HG02852 (cell line): ENCODE measurements around the gene GGT7.
"Not testable (repeated sequence)": the region's sequence is repeated elsewhere in the genome, so short reads cannot be mapped to it uniquely, and the experiment has no call there.

Experiments used
- ATAC-seq: cut with Tn5 transposase; IDR thresholded peaks from one replicate; pipeline ENCODE4 v1.9.1; 2021; ENCODE audit warnings: mild to moderate bottlenecking, moderate library complexity; ENCODE audit not compliant: unreplicated experiment

GGT7 gene

DNA sequence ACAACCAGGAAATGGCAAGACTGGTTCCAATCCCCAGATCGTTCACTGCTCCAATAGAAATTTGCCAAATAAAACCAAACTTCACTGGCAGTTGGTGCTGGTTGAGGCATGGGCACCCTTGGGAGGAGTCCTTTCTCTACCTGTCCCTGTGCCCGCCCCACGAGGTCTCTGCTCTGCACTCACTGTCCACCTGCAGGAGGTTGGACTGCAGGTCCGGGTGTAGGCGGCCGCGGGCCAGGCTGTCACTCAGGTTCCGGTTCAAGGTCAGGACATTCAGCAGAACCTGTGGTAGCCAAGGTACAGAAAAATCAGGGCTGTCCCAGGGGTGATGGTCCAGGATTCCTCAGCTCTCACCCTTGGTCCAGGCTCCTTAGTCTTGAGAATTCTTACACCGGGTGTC lies 22.9 kb downstream of the GGT7 start:
- ATAC-seq = no peak

DNA sequence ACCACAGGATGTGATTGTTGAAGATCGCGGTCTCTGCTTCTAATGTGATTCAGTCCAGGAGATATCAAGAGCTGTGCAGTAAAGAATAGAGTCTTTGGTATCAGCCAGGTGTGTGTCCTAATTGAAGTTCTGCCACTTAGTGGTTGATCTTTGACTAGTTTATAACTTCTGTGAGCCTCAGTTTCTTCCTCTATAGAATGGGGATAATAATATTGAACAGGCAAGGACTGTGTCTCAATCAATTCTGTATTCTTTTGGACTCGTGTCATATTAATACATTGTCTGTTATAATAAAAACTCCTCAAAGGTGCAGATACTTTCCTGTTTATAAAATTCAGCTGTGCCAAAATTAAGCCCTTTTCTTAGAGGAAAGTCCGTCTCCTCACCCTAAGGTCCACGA lies 24.1 kb downstream of the GGT7 start:
- ATAC-seq = no peak

DNA sequence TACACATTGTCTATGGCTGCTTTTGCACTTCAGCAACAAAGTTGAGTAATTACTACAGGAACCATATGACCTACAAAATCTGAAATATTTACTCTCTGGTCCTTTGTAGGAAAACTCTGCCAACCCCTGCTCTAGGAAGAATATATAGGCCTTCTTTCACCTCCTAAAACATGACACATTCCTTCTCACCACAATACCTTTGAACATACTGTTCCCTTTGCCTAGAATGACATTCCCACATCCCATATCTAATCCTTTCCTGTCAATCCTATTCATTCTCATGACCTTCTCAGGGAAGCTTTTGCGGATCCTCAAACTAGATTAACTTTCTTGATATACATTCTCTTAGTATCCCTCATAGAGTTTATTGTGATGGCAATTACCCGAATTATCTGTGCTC lies 29.2 kb downstream of the GGT7 start:
- ATAC-seq = no peak

DNA sequence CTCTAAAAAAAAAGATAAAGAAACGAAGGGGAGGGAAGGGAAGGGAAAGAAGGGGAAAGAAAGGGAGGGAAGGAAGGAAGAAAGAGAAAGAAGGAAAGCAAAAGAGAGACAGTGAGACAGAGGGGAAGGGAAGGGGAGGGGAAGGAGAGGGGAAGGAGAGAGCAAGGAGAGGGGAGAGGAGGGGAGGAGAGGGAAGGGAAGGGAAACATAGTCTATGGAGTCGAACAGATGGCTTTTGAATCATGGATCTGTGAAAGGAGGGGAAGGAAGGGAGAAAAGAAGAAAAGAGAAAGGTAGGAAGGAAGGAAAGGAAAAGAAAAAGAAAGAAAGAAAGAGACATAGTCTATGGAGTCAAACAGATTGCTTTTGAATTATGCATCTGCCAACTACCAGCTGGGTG lies 30.5 kb downstream of the GGT7 start:
- ATAC-seq = no peak

DNA sequence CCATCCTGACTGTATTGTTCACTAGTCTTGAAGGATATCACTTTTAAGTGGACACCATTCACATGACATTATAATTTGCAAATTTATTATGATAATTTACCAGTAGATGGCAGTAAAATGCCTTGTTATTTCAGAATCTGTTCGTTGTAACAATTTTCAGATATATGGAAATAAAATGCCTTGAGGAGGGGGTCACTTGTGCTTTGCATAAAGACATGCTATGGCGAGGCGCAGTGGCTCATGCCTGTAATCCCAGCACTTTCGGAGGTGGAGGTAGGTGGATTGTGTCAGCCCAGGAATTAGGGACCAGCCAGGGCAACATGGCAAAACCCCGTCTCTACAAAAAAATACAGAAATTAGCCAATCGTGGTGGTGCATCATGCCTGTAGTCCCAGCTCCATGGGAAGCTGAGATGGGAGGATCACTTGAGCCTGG lies 38.2 kb downstream of the GGT7 start:
- ATAC-seq = no peak

DNA sequence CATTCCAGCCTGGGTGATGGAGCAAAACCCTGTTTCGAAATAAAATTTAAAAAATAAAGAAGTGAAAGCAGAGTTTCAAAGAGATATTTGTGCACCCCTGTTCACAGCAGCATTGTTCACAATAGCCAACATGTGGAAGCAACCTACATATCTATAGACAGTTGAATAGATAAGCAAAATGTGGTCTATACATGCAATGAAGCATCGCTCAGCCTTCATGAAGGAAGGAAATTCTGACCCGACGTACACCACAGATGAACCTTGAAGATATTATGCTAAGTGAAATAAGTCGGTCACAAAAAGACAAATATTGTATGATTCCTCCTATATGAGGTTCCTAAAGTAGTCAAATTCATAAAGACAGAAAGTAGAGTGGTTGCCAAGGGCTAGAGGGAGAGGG lies 40.7 kb downstream of the GGT7 start:
- no peak for ATAC-seq

DNA sequence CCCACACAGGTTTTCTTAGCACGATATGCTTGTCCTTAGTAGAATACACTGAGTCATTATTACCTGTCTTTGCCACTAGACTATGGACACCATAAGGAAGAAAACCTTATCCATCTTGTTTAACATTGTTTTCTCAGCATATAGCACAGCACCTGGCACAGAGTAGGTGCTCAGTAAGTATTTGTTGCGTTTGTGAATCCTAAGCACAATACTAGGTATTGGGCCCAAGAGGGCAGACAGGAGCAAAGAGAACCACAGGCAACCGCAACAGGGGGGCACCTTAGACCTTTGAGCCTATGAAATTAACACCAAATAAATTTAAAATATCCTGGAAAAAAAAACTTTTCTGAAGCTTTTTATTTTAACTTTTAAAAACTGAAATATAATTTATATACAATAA lies 43.5 kb downstream of the GGT7 start:
- no peak for ATAC-seq

DNA sequence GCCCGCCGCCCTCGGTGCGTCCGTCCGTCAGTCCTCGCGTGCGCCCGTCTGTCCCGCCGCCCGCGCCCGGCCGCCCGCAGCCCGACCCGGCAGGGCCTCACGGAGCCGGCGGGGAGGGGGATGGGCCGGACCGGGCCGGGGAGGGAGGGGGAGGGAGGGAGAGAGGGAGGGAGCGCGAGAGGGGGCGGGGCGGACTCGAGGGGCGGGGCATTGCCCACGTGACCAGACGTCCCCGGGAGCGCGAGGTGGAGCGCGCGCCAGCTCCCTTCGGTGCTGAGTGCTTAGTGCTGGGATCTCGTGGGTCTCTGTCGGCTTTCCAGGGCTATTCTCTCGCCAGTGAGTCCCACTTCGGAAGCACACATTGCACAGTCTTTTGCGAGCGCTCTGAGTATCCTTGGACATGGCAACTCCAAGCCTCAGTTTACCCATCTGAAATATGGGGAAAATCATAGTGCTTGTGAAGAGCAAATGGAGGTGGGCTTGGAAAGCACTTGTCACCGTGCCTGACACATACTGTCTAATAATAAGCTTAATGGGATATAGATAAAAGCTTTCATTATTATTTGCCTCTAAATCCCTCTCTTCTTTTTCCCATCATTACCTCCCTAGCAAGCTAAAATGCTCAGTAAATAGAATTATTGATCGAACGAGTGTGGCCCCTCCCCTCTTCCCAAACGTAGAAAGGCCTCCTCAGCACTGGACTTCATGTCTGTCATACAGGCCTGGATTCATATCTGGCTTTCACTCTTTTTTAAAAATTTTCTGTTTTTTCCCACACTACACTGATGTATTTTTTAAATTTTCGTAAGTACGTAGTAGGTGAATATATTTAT lies 46.9 kb downstream of the GGT7 start, which contains the start of gene NCOA6:
TSS of gene NCOA6 (minus strand) at position 122 of the 833 bp plus-strand sequence. CDS start 43,296 bp downstream, outside the sequence.
- peak; percentile 50 for ATAC-seq

DNA sequence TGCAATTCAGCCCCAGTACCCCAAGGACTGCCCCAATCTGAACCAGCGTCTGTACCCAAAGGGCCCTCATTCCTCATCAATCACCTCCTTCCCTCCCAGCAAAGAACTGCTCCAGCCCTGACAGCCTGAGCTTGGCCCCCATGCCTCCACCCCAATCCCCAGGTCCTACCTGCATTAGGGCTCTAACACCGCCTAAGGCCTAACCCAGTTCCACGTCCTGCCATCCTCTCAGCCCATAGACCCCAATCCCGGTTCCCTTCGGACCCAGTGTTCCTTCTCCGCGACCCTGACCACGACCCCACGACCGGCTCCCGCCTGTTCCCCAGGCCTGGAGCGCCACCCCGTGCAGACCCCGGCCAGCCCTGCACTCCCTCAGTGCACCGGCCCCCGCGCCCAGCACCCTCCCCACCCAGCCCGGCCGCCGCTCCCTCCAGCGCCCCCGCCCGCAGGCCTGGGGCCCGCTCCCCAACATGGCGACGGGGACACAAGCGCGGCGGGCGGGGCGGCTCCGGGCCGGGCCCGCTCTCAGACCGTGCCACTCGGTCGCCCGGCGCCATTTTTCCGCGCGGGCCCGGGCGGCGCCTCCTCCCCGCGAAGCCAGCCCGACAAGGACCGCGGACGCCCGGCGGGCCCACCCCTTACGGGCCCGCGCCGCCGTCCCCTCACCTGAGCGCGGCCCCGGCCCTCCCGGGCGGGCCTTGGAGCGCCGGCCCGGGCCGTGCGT lies 47.7 kb downstream of the GGT7 start:
- peak; percentile 80 for ATAC-seq

DNA sequence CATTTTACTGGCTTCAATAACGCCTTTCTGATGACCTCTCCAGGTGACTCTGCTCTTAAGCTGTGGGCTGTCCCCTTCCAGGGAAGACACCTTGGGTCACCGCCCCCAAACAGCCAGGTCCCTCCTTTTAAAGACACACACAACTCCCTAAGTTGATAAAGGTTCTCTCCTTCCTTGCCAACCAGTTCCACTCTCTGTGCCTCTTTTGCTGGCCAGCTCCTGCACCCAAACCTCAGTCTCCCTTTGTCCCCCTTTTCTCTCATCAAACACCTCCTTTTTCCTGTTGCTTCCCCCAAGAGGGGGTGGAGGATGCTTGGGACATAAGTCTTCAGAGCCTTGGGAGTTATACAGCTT lies 48.2 kb downstream of the GGT7 start:
- ATAC-seq = peak; percentile 44

DNA sequence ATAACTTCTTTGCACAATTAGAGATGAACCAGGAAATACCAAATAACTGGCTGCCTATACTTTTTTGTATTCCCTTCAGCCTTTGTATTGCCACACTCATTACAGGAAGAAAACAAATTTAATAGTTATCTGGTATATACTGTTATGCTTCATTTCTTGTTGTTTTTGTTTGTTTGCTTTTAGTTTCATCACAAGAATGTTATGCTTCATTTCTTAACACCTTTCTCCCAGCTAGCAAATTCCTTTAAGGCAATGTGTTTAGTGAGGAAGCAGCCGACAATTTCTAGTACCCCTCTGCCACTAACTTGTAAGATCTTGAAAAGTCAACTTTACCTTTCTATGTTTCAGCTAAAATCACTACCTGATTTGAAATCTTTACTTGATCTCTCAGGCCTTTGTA lies 48.6 kb downstream of the GGT7 start:
- no peak for ATAC-seq

DNA sequence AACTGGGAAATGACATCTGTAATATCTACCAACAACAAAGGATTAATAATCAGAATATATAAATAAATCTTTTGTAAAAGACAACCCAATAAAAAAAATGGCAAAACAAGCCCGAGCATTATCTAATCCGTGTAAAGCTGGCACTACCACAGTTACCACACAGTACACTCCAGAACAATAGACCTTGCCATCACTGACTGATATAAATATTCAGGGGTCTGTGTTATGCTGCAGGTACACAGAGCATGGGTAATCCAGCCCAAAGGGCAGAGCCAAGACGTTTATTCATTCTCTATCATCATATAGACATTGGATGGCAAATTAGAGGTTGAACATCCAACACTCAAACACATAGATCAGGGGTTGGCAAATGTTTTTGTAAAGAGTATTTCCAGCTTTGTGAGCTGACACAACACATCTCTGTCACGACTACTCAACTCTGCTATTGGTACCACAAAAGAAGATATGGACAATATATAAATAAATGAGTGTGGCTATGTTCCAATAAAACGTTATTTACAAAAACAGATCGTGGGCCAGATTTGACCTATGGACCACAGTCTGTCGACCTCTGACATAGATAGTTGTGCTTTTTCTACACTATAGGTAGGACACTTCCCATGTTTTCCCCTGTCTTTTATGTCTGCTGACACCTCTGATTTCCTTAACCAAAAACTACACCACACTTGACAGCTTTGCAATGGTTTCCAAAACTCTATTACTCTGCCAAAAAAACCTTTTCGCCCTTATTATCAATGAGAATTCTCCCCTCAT lies 51.7 kb downstream of the GGT7 start:
- ATAC-seq = no peak

DNA sequence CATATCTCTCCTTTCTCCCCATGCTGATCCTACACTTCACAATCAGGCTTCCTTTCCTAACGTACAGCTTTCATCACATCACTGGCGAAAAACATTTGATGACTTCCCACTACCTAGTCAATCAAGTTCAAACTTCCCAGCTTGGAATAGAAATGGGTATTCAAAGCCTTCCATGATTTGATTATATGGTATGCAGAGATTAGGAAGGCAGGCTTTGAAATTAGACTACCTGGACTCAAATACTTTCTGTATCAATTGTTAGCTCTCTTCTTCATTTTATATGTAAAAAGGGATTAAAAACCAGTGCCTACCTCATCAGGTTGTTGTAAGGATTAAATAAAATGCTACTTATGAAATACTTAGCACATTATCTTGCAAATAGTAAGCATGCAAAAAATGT lies 54.9 kb downstream of the GGT7 start:
- no peak for ATAC-seq

DNA sequence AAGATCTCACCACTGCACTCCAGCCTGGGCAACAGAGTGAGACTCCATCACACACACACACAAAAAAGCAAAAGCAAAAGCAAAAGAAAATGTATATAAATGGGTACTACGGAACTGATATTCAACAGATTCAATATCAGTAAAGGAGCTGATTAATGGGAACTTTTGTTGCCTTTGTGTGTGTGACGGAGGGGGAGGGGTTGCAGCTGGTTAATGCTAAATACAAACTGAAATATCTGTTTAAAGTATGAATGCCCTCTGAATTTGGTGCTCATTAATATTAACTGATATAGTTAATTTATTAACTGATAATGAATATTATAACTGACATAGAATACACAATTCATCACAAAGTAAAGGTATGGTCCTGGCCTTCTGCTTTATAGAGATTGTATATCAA lies 55.6 kb downstream of the GGT7 start:
- ATAC-seq = no peak

DNA sequence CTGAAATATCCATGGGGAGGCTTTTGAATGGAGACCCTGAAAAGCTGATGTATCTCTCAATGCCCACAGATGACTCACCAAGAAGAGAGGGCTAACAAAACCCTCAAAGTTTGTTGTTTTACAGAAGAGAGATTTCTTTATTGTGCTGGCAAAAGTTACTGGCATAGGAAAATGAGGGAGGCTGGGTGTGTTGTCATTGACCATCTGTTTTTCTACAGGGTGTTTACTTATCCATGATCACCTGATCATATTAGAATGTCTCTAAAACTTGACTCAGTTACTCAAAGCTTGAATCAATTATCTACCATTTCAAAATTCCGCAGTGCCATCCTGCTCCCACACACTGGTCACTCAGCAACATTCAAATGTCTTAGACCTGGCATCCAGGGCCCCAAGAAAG lies 57.0 kb downstream of the GGT7 start:
- no peak for ATAC-seq

DNA sequence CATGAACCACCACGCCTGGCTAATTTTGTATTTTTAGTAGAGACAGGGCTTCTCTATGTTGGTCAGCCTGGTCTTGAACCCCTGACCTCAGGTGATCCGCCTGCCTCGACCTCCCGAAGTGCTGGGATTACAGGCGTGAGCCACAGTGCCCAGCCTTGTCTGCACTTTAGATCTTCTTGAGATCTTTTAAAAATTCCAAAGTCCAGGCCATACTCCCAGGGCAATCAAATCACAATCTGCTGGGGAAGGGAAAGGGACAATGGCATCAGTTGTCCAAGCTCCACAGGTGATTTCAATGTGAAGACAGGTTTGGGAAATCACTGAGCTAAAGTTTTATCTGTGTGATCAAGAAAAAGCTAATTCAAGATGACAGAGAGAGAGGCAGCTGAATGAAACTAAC lies 64.1 kb downstream of the GGT7 start:
- no peak for ATAC-seq

DNA sequence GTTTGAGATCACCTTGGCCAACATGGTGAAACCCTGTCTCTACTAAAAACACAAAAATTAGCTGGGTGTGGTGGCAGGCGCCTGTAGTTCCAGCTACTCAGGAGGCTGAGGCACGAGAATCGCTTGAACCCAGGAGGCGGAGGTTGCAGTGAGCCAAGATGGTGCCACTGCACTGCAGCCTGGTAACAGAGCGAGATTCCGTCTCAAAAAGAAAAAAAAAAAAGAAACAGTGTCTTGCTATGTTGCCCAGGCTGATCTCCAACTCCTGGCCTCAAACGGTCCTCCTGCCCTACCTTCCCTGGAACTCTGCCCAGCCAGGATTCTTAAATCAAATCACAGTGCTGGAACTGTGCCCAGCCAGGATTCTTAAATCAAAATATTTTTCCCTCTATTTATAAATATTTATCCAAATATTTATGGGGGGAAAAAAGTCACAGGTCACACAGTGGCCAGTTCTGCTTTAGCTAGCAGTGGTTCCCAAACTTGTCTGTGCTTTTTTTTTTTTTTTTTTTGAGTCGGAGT lies 64.7 kb downstream of the GGT7 start:
- ATAC-seq = not testable (repeated sequence)

DNA sequence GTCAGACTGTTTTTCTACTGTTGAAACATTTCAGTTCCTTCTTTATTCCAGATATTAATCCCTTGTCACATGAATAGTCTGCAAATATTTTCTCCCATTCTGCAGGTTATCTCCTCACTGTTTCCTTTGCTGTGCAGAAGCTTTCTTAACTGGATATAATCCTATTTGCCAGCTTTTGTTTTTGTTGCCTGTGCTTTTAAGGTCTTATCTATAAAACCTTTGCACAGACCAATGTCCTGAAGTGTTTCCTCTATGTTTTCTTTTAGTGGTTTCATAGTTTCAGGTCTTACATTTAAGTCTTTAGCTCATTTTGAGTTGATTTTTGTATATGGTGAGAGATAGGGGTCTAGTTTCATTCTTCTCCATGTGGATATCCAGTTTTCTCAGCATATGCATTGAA lies 66.4 kb downstream of the GGT7 start:
- no peak for ATAC-seq

DNA sequence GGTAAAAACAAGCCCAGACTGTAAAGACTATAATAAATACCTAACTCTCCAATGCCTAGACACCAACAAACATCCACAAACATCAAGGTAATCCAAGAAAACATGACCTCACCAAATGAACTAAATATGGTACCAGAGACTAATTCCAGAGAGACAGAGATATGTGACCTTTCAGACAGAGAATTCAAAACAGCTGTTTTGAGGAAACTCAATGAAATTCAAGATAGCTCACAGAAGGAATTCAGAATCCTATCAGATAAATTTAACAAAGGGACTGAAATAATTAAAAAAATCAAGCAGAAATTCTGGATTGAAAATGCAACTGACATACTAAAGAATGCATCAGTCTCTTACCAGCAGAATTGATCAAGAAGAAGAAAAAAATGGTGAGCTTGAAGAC lies 73.8 kb downstream of the GGT7 start:
- no peak for ATAC-seq

DNA sequence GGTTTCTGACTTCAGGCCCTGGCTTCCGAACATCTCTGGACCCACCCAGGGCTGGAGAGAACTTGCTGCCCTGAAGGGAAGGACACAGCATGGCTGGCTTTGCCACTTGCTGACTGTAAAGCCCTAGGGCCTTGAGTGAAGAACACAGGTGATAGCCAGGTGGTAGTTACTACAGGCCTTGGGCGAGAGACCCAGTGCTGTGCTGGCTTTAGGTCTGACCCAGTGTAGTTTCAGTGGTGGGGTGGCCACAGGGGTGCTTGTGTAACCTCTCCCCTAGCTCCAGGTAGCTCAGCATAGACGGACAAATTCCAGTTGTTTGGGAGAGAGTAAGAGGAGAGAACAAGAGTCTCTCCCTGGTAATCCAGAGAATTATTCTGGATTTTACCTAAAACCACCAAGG lies 74.3 kb downstream of the GGT7 start:
- ATAC-seq = no peak
